GM03348 (cell line): ENCODE data around the gene TPX2.

Experiments used
- DNase-seq: peaks from one replicate; pipeline ENCODE4 v3.0.0; 2012; ENCODE audit warnings: low spot score

Gene TPX2

DNA sequence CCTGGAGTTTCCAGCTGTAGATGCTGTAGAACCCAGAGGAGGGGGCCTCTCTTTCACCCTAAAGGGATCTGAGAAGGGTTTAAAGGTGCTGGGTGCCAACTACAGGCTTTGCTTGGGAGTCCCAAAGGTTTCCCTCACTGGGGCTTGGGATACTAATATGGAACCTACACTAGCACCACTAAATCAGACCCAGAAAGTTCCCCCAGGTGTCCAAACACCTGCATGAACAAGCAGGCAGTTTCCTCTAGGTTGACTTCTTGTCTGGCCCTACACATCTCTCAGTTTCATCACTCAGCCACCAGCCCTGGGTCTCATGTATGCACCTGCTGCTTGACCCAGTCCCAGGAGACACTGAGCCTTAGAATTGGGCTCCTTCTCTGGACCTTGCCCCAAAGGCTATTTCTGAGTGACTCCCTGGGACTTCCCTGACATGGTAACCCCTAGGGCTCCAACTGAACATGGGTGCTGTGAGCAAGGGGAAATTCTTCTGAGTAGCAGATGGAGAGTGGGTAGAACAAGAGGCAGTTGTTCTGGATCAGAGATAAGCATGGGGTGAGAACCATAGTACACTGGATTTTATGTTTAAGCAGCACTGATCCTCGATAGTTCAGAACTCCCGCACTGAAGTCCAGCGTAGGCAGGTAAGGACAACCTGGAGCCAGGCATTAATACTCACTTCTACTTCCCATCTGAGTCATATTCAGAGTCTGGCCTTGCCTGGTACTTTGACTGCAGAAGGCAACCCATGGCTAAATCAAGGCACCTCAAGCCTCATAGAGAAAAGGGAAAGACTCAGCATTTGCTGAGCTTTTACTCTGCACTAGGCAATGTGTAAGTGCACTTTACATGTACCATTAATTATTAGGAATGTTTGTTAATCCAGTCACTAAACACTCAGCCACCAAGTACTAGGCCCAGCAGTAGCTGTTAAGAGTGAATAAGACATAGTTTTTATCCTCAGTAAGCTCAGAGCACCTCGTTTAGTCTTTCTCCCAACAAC, 33.2 kb upstream of the TPX2 start:
- DNase-seq, result no peak

DNA sequence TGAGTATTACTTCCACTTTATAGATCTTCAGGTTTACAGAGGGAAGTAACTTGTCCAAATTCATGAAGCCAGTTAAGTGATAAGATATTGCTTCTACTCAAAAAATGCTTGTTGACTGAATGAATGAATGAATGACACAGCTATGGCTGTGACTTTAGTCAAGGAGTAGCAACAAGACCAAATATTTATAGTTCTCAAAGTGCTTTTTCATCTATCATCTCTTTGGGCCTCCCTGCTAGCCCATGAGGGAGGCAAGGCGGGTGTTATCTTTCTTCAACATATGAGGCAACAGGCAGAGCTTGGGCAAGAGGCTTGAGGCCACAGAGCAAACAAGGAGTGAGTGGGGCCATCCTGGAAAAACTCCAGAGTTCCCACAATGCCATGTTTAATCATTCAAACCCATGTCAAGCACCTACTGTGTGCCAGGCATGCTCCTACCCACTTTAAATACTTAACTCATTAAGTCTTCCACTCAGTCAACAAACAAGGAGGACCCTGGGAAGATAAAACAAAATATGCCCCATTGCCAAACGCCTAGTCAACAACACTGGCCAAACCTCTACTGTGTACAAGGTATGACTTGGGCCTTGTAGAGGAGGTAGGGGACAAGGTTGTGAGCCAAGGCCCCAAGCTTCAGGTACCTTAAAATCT, 32.4 kb upstream of the TPX2 start:
- no peak for DNase-seq

DNA sequence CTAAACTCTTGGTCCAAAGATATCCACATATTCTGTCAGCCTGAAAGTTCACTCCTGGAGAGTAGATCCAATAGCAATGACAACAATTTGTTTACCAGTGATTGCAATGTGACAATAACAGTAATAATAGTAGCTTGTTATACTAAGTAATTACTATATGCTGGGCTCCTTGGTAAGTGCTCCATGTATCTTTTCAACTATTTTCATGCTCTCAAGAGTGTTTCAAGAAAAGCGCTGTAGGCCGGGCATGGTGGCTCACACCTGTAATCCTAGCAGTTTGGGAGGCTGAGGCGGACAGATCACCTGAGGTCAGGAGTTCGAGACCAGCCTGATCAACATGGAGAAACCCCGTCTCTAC, 31.9 kb upstream of the TPX2 start:
- DNase-seq, result no peak

- no peak for DNase-seq
Measured at GRCh38 chr20:31707994-31708735, 30.9 kb upstream of the TPX2 start.

- no peak for DNase-seq
Measured at GRCh38 chr20:31708736-31709534, 30.2 kb upstream of the TPX2 start.

DNA sequence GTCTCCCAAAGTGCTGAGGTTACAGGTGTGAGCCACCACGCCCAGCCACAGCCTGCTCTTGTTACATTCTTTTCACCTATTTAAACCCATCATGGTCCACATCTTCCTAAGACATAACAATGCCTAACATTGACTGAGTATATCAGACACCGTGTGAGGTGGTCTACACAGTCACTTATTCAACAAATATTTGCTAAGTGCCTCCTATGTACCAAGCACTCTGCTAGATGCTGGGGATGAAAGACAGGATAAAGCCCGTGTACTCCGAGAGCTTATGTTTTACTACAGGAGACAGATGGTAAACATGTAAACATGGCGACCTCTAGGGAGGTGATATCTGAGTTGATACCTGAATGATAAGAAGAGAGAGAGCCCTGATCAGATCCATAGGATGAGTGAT, 29.2 kb upstream of the TPX2 start:
- no peak for DNase-seq

DNA sequence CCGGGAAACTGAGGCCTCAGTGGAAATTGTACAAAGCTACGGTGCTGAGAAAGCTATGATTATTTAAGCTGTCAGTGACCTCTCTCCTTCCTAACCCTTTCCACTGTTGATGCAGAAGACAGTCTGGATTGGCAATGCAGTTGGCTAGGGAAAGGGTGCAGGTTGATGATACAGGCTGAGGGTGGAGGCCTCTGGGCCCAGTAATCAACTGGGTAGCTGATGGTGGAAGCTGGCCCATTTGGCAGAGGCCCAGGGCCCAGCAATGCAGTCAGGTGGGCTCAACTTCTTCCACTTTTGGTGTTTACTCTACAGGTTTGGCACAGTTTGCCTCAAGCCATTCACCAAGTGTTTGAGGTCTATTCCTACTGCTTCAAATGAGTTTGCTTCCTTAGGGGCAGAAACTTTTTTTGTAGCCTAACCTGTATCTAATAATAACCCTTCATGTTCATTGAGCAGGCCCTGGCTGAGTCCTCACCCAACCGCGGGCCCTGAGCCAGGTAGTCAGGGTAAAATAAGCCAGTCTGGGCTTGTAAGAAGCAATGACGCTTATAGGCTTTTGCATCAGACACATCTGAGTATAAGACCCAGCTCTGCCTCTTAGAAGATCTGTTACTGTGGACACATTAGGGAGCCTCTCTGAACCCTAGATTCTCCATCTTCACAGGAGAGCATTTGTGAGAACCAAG, 28.5 kb upstream of the TPX2 start:
- no peak for DNase-seq

- DNase-seq, result no peak
Measured at GRCh38 chr20:31711179-31712111, 27.6 kb upstream of the TPX2 start.

GRCh38 chr20:31712112-31712553, 27.0 kb upstream of the TPX2 start:
- DNase-seq, result no peak

DNA sequence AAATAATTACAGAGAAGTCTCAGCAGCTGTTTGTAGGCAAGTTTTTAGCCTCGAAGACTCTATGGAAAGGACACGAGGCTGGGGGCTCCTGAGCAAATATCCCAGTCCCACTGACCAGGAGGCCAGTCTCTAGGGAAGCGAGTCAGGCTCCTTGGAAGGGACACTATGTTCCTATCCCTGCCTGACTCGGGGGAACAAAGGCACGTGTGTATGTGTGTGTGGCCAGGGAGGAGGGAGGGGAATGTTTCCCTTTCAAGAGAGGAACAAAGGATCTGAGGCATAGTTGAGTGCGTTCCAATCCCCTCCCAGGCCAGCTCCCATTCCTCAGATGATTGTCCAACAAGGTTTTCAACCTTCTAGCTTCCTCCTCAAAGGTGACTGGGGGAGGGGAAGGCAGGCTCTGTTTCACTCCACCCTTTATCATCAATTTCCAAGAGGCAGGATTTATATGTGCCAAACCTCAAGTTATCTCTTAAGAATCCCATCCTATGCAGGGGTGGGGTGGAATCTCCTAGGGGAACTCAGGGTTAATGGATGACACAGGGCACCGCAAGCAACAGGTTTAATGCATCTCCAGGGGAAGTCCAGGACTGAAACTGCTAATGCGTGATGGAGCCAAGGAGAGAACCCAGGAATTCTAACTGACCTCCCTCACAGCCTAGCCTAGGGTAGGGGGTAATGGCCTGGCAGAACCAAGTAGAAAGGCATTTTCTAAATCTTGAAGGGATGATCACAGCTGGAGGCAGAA, 26.4 kb upstream of the TPX2 start:
- peak; percentile 81 for DNase-seq

DNA sequence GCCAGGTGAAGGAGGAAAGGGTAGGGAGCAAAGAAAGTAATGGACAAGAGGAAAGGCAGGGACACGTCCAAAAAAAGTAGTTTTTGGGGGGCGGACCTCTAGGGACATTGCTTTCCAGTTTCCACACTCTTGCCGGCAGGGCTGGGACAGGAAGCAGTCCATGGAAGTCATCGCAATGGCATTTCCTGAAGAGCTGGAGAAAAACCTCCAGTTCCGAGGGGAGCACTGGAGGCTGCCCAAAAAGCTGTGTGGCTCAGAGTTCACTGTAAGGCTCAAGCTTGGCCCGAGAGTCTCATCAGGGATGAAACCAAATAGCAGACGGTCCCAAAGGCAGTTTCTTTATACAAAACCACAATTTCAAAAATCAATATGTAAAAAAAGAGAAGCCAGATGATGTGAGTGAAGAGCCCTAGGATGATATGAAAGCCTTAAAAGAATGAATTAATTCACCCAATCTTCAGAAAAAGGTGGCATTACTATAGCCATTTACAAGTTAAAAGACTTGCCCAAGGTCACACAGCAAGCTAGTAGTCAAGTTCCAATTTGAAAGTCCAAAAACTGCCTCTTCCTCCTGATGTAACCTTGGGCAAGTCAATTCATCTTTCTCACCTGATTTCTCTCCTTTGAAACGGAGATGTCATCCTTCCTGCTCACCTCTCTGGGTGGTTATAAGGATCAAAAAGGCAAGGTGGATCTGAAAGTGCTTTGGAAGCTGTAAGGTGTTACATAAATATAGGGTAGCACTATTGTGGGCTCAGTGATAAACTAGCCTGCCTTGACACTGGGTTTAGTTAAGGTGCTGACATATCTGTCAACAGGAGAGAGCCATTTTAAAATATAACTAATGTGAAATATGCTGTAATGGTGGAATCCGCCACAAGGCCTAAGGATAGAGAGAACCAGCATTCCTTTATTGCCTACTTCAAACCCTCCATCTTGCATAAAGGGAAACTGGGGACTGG, 25.5 kb upstream of the TPX2 start:
- DNase-seq, result peak; percentile 90

DNA sequence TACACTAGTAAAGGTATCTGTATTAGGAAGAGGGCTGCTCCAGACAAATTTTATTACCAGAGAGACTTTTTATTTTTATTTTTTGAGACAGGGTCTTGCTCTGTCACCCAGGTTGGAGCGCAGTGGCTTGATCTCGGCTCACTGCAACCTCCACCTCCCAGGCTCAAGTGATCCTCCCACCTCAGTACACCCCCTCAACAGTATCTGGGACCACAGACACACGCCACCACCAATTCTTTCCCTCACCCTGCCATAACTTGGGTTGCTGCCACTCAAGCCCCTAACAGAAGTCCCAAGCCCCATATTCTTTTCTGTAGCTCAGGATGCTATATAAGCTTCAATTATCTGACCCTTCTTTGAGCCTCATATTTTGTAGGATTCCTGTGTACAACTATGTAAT, 23.3 kb upstream of the TPX2 start:
- no peak for DNase-seq

DNA sequence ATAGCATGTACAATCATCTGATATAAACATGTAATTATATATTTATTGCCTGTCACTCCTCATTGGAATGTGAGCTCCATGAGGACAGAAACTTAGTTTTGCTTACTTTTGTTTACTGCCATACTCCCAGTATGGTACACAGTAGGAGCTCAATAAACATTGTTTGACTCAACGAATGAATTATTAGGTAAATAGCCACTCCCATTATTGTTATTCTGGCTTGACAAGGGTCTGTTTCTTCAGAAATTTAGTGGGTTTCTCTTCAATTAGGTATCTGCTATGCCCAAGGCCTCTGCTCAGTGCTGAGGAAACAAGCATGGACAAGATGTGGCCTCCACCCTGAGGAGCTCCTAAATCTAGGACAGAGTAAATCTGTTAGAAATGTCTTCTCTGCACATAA, 22.7 kb upstream of the TPX2 start:
- no peak for DNase-seq

GRCh38 chr20:31716818-31717477, 22.1 kb upstream of the TPX2 start:
- DNase-seq, result no peak

- DNase-seq, result no peak
Measured at GRCh38 chr20:31717478-31718201, 21.4 kb upstream of the TPX2 start.

DNA sequence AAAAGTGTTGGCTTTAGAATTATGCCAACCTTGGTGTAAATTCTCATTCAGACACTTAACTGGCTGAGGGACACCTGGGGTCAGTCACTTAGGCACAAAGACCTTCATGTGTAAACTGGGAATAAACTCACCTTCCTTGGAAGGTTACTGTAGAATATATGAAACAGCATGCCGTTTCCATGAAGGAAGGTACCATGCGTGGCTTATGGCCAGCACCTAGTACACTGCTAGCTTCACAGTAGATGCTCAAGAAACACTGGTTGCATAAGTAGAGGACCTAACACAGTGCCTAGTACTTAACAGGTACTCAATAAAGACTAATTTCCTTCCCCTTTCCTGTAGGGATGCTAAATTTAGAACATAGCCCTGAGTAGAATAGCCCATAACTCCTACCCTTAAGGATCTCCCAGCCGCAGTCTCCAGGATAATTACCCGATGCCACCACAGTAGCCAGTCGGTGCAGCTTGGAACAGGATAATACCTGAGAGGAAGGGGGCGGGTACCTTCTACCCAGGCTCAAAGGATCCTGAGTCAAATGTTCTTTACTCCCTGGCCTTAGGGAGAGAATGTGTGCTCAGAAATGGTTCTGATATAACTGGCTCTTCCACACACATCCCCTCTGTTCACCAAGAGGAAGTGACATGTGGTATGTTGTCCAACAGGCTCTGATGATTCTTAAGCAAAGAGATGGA, 20.0 kb upstream of the TPX2 start:
- DNase-seq, result no peak
